ENCODE measurements around the gene GARIN5A.

DNA sequence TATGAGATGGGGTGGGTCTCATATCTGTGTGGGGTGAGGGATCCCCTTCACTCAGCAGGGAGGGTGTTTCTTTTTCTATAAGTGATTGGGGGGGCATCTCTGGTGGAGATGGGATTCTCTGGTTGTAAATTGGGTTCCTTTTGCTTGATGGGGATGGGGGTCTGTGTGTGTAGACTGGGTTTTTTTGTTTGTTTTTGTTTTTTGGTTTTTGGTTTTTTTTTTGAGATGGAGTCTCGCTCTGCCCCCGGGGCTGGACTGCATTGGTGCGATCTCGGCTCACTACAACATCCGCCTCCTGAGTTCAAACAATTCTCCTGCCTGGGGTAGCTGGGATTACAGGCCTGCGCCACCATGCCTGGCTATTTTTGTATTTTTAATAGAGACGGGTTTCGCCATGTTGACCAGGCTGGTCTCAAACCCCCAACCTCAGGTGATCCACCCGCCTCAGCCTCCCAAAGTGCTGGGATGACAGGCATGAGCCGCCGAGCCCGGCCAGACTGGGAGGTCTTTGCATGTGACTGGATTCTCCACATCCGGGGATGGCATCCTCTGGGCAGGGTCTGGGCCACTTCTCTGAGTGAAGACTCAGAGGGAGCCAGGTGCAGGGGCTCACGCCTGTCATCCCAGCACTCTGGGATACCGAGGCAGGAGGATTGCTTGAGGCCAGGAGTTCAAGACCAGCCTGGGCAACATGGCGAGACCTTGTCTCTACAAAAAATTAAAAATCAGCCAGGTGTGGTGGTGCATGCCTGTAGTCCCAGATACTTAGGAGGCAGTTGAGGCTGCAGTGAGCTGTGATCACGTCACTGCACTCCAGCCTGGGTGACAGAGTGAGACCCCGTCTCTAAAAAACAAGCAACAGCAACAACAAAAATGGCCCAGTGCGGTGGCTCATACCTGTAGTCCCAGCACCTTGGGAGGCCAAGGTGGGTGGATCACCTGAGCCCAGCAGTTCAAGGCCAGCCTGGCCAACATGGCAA is 43.2 kb downstream of the GARIN5A start:
- TF ChIP-seq GABPA (IDR thresholded peaks at IDR 0.05; ENCODE audit: low read depth) (no peak), POLR2AphosphoS5 (IDR thresholded peaks at IDR 0.05; ENCODE audit: low read depth) (no peak)
- TF ChIP-seq, protein P1, sequence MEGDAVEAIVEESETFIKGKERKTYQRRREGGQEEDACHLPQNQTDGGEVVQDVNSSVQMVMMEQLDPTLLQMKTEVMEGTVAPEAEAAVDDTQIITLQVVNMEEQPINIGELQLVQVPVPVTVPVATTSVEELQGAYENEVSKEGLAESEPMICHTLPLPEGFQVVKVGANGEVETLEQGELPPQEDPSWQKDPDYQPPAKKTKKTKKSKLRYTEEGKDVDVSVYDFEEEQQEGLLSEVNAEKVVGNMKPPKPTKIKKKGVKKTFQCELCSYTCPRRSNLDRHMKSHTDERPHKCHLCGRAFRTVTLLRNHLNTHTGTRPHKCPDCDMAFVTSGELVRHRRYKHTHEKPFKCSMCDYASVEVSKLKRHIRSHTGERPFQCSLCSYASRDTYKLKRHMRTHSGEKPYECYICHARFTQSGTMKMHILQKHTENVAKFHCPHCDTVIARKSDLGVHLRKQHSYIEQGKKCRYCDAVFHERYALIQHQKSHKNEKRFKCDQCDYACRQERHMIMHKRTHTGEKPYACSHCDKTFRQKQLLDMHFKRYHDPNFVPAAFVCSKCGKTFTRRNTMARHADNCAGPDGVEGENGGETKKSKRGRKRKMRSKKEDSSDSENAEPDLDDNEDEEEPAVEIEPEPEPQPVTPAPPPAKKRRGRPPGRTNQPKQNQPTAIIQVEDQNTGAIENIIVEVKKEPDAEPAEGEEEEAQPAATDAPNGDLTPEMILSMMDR (IDR thresholded peaks at IDR 0.05; ENCODE audit: insufficient read depth, low read length), result no peak
- TF ChIP-seq, protein P2, sequence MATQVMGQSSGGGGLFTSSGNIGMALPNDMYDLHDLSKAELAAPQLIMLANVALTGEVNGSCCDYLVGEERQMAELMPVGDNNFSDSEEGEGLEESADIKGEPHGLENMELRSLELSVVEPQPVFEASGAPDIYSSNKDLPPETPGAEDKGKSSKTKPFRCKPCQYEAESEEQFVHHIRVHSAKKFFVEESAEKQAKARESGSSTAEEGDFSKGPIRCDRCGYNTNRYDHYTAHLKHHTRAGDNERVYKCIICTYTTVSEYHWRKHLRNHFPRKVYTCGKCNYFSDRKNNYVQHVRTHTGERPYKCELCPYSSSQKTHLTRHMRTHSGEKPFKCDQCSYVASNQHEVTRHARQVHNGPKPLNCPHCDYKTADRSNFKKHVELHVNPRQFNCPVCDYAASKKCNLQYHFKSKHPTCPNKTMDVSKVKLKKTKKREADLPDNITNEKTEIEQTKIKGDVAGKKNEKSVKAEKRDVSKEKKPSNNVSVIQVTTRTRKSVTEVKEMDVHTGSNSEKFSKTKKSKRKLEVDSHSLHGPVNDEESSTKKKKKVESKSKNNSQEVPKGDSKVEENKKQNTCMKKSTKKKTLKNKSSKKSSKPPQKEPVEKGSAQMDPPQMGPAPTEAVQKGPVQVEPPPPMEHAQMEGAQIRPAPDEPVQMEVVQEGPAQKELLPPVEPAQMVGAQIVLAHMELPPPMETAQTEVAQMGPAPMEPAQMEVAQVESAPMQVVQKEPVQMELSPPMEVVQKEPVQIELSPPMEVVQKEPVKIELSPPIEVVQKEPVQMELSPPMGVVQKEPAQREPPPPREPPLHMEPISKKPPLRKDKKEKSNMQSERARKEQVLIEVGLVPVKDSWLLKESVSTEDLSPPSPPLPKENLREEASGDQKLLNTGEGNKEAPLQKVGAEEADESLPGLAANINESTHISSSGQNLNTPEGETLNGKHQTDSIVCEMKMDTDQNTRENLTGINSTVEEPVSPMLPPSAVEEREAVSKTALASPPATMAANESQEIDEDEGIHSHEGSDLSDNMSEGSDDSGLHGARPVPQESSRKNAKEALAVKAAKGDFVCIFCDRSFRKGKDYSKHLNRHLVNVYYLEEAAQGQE (IDR thresholded peaks at IDR 0.05; ENCODE audit: insufficient replicate concordance, low read depth), result no peak

All from HL-60 (cell line).